Suppressor macrophage treated with lipopolysaccharide for 4 hours (primary cell): ENCODE measurements around the gene CNPPD1.

Experiments
- DNase-seq: peaks from one replicate; pipeline ENCODE4 v3.0.0-alpha.2; 2020

Gene CNPPD1

DNA sequence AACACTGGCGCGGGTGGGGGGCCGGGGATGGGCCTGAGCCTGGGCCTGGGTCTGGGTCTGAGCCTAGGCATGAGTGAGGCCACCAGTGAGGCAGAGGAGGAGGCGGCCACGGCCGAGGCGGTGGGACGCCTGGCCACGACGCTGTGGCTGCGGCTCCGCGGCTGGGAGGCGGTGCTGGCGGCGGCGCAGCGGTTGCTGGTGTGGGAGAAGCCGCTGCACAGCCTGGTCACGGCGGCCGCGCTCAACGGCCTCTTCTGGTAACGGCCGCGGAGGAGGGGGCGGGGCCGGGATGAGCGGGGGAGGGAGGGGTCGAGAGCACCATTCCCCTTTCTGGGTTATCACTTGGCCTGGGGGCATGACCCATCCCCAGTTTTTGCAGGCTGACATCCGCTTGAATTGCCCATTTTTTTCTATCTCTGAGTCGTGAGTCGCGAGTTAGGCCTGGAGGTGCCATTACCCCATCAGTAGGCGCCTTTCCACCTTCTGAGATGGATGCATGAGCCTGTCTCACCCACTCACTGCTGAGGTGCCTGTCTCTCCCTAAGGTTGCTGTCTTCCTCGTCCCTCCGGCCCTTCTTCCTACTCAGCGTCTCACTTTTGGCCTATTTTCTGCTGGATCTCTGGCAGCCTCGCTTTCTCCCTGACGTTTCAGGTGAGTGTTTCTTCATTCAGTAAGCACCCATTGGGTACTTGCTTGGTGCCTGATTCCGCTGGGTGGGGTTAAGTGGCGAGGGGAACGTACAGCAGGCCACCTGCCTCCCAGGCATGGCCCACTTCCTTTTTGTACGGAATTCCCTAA is 1.9 kb upstream of the CNPPD1 start:
- DNase-seq: peak; percentile 34

DNA sequence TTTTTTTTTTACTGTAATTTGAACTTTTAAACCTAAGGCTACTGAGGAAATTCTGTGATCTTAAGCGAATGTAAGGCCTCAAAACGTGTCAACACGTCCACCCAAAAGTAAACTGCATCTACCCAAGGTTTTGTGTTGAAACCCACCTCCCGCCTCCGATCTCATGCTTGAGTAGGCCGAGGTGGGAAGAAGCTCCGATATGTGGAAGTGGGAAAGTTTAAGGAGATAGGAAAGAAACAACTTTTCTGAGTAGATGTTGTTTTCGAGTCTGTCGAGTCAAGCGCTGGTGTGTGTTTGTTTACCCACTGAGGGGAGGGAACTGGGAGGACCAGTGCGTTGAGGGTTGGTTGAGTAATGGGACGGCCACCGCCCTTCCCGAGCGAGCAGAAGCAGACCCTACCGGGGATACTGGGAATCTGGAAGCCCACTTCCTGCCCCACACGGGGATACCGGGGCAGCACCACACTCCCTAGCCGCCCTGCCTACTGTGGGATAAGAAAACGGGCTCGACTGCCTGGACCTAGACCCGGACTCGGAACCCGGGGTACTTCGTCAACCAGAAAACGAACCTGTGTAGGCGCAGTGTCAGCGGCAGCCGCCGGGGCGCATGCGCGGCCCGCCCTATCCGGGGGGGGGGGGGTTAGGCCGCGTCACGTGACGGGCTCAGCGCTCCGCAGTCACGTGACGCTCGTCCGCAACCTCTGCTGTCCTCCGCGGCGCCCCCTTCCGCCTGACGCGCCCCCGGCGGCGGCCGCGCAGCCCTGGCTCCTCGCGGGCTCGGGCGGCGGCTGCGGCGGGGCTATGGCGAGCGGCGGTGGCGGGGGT is 1.0 kb upstream of the CNPPD1 start, which contains the start of gene RETREG2:
RETREG2 (plus strand) TSS at position 724 of the 825 bp plus-strand sequence; CDS start at position 802, 78 bp downstream.
- DNase-seq: peak; percentile 95

DNA sequence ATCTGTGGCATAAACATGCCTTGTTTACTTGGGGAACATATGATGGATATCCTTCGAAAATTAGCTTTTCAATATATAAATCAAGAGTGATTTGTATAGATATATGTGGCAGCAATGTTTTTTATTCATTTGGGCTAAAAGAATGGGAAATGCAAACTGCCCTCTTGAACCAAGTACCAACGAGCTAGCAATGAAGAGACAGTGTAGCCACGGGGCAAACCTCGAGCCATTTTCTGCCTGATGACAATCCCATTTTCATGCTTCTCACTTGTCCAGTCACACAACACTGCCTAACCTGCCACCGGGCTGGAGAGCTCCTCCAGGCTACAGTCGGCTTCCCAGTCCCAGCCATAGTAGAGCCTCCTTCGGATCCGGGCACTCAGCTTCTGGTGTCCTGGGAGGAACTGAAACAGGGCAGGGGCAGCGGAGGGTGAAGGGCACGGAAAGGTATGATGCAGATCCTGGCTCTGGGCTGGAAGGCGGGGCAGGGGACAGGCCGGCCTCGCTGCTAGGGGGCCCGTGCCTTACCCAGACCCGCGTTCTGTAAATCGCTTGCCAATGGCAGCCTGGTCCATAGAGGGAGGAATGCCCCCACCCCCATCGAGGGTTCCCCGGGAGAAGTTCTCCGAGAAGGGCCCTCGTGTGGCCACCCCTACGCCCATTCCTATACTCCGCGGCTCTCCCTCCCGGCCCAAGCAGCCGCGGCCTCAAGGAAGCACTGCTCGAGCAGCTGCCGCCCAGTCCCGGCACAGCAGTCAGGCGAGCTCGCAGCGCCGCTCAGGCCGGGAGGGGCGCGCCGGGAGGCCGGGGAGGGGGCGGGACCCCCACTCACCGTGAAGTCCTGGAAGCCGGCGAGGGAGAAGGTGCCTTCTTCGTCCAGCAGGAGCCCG is 552 bp downstream of the CNPPD1 start:
- peak; percentile 67 for DNase-seq

DNA sequence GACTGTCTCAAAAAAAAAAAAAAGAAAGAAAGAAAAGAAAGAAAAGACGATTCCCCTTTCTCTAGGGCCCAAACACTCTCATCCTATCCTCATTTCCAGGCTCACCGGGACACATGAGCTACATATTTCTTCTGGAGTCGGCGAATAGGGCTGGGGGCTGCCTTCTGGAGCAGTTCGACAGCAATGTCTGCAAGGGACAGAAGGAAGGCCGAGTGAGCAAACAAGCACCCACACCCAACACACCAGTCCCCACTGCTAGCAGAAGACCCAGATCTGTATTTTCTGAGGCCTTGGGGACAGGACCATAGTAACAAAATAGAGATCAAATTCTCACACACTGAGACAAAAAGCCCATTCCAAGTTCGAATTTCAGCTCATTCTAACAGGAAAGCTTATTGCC is 1.2 kb downstream of the CNPPD1 start:
- DNase-seq: no peak

DNA sequence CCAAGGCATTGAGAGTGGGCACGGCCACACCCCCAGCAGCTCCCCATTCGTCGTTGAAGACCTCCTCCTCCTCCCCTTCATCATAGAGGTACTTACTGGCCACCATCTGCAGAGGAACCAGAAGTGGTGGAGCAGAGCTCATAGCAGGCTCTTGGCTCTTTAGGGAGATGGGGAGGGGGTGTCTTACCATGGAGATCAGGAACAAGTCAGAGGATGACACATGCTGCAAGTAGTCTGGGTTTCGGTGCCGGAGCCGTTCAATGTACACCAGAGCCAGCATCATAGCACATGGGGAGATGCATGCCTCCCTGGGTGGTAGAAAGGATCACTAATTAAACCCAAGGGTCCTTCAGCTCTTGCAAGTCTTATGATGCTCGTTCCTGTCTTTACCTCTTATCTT is 1.9 kb downstream of the CNPPD1 start:
- no peak for DNase-seq

DNA sequence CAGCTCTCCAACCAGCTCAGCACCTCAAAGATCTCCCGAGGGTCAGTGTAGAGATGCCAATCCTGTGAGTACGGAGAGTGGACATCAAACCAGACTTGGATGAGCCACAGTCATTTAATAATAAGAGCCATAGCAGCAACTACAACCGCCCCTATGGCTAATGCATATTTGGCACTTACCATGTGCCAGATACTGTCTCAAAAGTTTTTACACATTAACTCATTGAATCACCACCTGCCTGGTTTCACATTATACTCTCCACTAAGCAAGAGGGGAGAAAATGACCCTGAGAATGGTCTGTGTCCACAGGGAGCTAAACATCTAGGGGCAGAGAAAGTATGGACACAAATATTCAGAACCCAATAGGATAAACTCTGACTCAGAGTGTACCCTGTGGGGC is 2.6 kb downstream of the CNPPD1 start:
- DNase-seq: no peak

DNA sequence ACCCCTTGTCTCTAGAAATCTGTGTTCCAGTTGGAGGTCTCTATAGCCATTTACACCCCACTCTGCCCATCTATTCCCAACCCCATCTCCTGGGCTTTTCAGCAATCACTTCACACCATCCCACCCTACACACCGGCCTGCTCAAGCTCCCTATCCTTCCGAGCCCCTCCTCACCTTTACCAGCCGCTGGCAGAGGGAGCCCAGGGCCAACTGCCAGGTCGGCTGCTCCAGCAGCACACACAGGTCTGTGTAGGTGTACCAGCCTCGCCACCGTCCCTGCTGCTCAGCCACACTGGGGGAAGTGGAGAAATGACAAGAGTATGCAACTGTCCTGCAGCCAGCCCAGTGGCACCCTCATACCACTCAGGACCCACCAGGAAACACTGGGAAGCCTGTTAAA is 3.5 kb downstream of the CNPPD1 start:
- DNase-seq: no peak

DNA sequence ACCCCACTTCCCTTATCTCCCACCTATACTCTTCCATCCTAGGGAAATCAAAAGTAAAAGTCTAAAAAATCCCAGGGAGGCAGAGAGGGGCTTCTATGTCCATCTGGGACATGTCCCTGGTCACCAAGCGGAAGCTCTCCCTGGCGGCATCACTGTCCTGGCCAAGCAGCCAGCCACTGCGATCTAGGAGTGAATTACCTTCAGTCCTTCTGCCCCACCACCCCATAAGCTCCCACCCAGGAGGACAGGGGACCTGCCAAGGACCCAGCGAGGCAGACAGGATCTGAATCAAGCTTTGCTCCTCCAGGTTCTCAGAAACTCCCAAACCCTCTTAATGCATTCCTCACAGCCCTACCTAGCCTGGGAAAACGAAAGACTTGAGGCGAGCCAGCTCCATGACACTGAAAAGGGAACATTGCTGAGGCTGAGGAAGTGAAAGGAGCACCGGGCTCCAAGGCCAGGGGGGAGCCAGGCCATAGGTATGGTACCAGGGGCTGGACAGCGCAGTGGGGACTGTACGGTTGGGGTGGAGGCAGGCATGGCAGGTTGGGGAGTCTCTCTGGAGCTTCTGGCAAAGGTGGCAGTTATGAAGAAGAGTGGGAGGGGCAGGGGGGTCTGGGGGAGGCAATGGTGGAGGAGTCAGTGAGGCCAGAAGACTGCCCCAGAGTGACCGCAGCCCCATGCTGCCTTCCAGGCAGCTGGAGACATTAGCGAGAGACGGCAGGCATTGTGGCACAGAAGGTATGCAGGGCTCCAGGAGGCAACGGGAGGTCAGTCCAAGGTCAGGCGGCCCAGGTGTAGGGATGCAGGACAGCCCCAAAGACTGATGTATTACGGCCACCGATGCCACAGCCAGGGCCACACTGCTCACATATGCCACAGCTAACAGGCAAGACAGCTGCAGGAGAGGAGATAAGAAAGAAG is 4.2 kb downstream of the CNPPD1 start:
- DNase-seq: no peak

DNA sequence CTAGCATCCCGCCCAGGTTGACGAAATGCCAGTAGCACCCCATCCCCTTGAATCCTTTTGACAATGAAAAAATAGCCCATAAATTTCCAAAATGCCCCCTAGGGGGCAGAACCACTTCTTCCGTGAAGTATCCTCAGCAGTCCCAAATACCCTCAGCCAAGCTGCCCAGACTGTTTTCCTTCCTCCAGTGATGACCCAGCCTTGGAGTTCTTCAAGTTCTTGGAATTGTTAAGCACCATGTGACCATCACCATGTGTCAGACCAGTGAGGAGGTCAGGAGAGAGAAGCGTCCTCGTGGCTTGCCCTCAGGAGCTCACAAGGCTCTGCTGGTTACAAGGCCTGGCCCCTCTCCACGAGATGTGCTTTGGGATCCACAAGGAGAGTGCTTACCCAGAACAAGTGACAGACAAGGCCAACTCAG is 5.5 kb downstream of the CNPPD1 start:
- peak; percentile 66 for DNase-seq

DNA sequence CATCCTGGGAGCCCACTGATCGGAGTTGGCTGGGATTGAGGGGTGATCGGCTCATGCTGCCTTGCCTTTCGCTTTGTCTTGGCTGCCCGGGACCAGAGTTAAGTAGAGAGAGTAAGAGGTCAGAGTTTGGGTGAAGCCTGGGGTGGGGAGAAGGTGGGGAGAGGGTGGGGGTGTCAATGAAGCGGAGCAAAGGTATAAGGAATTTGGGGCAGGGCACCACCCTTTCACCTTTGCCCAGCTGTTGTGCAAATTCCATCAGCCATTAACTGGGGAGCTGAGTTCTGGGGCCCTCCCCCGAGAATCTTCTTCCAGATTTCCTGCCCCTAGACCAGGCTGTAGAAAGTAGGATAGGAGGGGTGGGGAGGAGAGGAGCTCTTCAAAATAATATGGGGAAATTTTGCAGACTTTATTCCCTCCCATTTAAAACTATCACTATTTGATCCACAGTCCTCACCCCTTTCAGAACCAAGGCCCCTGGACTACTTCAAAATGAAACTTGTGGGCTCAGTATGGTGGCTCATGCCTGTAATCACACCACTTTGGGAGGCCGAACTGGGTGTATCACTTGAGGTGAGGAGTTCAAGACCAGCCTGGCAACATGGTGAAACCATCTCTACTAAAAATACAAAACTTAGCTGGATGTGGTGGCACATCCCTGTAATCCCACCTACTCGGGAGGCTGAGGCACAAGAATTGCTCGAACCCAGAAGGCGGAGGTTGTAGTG is 6.6 kb downstream of the CNPPD1 start, which contains the start of gene SLC23A3:
SLC23A3 (minus strand) TSS at position 100 of the 725 bp plus-strand sequence; CDS start at position 55, 45 bp downstream.
- DNase-seq: no peak

DNA sequence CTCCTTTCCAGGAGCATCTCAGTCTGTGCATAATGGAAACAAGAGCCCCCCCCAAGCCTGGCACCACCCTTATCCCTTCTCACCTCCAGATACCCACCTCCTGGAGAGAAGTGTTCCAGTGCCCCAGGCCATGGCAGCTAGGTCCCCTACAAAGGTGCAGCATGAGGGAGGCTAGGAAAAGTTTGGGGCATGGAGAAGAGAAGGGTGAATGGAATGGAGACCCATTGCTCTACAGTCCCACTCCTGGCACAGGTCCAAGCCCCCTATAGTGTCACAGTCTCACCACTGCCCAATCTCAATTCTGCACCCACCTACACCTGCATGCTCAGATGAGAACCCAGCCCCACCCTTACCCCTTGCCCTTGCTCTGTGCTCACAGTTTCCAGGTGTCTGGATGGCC is 7.8 kb downstream of the CNPPD1 start:
- no peak for DNase-seq

DNA sequence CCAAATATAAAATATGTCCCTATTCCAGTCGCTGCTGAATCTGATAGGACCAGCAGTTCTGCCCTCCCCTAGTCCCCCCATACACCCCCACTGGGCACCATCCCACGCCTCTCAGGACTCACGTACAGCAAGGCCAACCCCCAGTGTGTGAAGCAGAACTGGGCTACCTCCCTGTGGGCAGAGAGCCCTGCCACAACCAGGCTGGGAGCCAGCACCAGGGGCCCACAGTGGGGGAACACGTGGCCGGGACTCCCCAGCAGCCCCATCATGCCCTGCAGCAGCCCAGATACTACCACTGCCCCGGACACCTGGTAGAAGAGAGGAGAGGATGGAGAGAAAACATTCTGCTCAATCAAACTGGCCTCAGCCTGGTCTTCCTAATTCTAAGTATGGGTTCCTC is 8.2 kb downstream of the CNPPD1 start:
- no peak for DNase-seq

DNA sequence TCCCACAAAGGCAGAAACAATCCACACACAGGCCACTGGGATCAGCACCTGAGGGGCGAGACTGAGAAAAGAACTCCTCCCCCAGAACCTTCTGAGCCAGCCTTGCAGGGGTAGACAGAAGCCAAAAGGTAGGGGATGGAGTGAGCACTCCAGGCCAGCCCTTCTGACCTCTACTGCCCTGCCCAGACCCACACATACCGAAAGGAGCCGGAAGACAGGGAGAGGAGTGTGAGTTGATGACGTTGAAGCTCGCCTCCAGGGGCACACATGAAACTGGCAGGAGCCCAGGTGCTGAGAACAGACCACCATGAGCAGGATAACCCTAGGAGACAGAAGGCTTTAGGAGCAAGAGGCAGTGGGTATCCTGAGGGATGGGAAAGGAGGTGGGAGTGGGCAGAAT is 8.7 kb downstream of the CNPPD1 start:
- no peak for DNase-seq

DNA sequence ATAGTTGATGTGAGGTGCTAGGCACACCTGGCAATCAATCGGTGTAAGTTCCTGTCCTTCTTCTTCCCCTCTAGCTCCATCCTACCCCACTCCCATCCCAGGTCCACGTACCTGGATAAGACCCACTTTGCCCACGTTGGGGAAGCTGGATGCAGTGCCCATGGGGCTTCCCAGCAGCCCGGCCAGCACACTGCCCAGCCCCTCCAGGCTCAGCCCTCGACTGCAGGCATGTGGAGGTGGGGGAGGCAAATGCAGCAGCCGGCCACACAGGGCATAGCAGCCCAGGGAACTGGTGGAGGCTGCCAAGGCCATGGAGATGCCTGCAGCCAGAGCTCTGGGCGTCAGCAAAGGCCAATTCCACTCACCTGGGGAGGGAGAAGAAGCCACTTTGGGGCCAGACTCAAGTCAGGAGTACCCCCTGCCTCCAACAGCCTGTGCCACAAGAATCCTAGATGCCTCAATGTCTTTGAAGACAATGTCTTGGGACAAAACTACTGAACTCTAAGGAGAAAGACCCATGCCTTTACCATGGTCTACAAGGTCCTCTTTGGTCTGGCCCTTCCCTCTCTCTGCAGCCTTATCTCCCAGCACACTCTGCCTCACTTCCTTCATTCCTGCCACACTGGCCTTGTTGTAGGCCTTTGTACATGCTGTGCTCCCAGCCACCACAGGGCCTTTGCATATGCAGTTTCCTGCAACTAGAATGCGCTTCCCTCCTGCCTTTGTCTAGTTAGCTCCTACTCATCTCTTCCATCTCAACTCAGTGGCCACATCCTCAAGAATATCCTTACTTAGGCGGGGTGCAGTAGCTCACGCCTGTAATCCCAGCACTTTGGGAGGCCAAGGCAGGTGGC is 11.4 kb downstream of the CNPPD1 start:
- no peak for DNase-seq

DNA sequence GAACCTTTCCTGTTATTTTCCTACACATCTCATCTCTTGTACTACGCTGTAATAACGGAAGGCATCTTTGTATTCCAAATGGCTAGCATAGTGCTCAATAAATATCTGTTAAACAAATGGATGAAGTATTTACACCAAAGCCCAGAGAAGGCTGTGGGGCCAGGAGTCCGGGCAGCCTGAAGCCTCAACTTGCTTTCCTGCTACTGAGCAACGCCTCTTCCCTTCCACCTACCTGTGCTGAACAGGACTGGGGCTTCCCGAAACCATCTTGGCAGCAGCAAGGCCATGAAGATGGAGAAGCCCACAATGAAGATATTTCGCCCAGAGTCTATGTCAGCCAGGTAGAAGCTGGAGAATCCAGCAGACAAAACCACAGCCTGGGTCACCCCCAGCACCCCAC is 13.6 kb downstream of the CNPPD1 start:
- no peak for DNase-seq

DNA sequence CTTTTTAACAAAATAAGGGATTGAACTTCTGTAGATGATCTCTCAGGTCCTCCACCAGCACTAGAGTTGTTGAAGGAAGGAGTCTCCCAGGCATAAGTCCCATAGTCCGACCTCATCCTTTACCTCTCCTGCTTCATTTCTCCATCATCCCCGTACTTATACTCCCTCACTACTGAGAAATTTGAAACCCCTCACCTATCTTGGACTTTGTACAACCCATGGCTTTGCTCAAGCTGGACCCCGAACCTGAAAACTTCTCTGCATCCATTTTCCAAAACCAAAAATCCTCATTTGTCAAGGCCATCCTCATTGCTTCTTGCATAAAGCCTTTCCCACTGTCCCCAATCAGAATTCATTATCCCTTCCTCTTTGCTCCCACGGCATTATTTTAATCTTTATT is 15.6 kb downstream of the CNPPD1 start:
- no peak for DNase-seq

DNA sequence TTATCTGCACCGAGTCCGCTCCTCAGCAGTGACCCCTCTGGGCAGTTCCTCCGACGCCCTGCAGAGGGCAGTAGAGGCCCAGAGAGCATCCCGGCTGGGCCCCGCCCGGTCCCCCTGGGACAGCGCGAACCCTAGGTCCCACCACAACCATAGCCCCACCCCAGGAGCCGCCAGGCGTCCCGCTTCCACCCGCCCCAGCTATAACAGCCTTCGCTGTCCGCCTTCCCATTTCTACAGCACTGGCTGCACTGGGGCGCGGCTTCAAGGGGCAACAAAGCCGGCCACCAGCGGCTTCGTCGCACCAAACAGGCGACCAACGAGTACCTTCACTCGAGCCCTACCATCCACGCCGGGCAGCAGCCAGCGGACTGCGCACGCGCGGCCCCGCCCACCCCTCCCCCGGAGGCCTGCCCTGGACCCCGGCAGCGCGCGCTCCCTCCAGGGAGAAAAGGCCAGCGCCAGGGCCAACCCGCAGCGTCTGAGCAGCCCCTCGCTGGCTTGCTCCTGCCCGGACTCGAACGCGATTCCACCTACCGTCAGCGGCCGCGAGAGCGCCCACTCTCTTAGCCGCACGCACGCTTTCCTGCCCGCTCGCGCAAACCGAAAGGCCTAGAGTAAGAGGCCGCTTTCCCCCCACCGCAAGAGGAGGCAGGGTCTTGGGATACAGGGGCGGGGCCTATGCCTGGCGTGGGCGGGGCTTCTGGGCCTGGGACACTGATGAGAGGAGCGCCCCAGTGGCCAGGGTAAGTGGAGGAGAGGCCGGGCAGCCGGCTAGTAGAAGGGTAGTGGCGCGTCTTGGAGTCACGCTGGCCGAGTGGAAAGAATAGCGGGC is 16.3 kb downstream of the CNPPD1 start, which contains the start of gene NHEJ1:
NHEJ1 (minus strand) TSS at position 630 of the 832 bp plus-strand sequence. CDS start 2,453 bp downstream, outside the sequence.
- peak; percentile 97 for DNase-seq

DNA sequence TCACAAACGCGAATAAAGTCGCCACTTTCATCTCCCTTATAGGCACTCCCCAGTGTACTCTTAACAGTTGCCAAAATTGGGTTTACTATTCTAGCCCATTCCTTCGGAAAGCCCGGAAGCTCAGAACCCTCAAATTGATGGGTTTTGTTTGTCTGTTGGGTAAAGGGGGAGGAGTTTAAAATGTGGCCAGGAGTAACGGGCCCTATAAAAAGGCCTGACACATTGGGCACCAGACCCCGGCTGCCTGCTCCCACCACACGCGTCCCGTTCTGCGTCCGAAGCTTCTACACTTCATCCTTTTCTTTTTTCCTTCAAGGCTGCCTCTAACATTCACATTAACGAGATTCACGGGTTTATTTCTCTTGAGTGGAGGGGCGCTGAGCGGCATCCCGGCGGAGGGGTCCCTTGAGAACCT is 16.9 kb downstream of the CNPPD1 start:
- no peak for DNase-seq

DNA sequence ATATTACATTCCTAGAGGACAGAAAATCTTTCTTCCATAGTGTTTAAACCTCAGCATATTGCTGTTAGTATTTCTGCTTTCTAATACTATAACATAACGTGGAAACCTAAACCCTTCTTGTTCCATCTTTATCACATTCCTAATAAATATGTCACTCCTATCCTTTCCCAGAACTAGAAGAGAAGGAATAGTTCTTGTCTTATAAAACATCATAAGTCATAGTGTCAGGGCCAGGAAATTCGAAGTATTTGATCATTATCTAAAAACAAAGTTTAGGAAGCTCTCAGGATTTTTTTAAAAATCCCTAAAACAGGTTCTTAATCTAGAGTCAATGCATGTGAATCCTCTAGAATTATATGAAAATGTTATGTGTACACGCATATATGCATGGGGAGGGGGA is 18.1 kb downstream of the CNPPD1 start:
- DNase-seq: no peak
